OCI-LY7 (cell line): Measurements from ENCODE around the gene PIGL.

Source experiments
- CTCF ChIP-seq: fragments of 200-600 bp; sonication (generic); conservative IDR thresholded peaks from 2 replicates; pipeline ENCODE4 v1.5.1; 2014; ENCODE audit warnings: mild to moderate bottlenecking, antibody characterized with exemption, low read length, moderate library complexity, mixed read lengths
- EZH2phosphoT487 ChIP-seq: fragments of 200-600 bp; sonication (generic); IDR thresholded peaks from 2 replicates; pipeline ENCODE4 v1.6.1; 2018; ENCODE audit warnings: low read depth, borderline replicate concordance, mild to moderate bottlenecking, mixed run types, antibody characterized with exemption, low read length, moderate library complexity, mixed read lengths

DNA sequence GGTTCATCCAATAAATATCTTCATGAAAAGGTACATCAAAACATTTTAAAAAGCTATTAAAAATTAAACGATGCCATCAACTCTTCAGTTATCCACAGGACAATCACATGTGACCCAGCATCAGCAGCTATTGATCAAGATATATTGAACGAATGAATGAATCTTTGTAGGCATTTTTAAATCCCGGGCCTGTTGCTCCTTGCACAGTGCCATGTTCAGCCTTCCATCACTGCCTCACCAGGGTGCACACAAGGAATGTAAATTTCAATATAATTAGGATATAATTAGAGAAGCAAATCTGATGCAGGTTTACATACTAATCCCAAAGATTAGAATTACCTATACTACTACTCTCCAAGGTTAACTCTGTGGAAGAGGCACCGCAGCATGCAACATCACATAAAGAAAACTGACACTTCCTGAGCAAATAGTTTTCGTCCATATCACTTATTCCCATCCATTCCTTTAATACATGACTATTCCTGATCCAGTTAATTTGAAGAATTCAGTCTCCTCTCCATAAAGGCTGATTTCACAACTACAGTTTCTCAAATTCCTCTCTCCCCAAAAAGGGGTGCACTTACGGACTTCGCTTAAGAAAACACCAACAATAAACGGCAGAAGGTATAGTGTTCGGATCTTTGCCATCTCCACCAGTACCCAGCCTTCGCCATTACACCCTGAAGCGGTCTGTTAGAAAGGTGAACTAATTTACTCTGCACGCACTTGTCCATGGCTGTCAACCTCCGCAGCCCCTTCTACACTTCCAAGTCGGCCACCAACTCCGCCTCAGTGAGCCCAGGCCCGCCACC, 2.6 kb upstream of the PIGL start:
- TF ChIP-seq CTCF (no peak), EZH2phosphoT487 (no peak)
